AG04450 (cell line): ENCODE results near the gene NAP1L4. TPM values are rescaled to one million over a fixed set of nuclear protein-coding genes. Genes with fewer than 3 reads are reported as not detected.
"Not testable (repeated sequence)": the region's sequence is repeated elsewhere in the genome, so short reads cannot be mapped to it uniquely, and the experiment has no call there.

Experiments used
- CTCF ChIA-PET: fragments of 300-600, 350-600 bp; formaldehyde crosslinking; extraction: SDS; loops from one replicate; lab custom pipeline; 2022; ENCODE audit warnings: antibody characterized with exemption, inconsistent platforms; lab: Charles Lee
- POLR2A ChIA-PET: fragments of 350-600 bp; formaldehyde crosslinking; extraction: SDS; loops from one replicate; lab custom pipeline; 2021; ENCODE audit warnings: antibody characterized with exemption, inconsistent platforms; lab: Yijun Ruan, JAX
- DNase-seq: peaks from one replicate; pipeline ENCODE4 v3.0.0-alpha.2; 2011; ENCODE audit warnings: low read depth, low spot score
- H3K27ac ChIP-seq: one replicate; pipeline ENCODE4 v1.5.1; 2012; ENCODE audit warnings: low read depth, low read length, control low read depth
- H3K27me3 ChIP-seq: one replicate; pipeline ENCODE4 v1.6.0; 2012; ENCODE audit warnings: low read length; ENCODE audit not compliant: control insufficient read depth, insufficient read depth
- H3K4me3 ChIP-seq: 2 replicates; pipeline ENCODE4 v1.5.1; 2011; ENCODE audit warnings: mild to moderate bottlenecking, low read depth, low read length, control low read depth
- H3K9me3 ChIP-seq: 2 replicates; pipeline ENCODE4 v1.5.1; 2012; ENCODE audit warnings: low read length; ENCODE audit not compliant: control insufficient read depth, insufficient read depth
- polyA plus RNA-seq: library from polyadenylated mRNA; depleted of rRNA; stranded (reverse); fragments of >200 nt; gene quantifications from 2 replicates; pipeline ENCODE4 v1.2.3, GENCODE V29; 2011
- TF ChIP-seq, protein P1 (sequence below): IDR thresholded peaks from 2 replicates; pipeline ENCODE4 v1.5.1; 2011; ENCODE audit warnings: low read depth, low read length, control low read depth, inconsistent platforms

The NAP1L4 gene
- polyA plus RNA-seq, 1 experiment: 107 TPM

DNA sequence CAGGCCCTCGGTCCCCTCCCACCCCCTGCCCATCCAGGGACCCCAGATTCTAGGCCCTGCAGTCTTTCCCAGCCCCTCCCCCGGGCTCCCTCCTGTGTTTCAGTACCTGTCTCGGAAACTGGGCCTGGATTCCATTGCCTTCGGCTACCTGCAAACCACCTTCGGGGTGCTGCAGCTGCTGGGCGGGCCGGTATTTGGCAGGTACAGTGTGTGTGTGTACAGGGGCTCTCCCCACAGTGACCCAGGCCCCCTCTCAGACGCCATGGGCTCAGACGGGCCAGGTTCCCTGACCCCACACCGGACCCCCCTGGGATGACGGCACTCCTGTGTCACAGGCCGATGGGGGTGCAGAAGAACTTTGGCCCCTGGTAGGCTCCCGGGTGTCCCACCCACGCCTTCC lies 84.0 kb downstream of the NAP1L4 start:
- Histone ChIP-seq H3K4me3 (no peak overlapping the region), H3K9me3 (peaks cover 4% of the 10 kb centered on the region; the same call in 1 of the 2 replicates), H3K27me3 (no peaks in the 10 kb centered on the region), H3K27ac (no peak overlapping the region)
- CTCF ChIA-PET: no interaction called here
- DNase-seq: no peak
- POLR2A ChIA-PET: no interaction called here
- TF ChIP-seq, protein P1, sequence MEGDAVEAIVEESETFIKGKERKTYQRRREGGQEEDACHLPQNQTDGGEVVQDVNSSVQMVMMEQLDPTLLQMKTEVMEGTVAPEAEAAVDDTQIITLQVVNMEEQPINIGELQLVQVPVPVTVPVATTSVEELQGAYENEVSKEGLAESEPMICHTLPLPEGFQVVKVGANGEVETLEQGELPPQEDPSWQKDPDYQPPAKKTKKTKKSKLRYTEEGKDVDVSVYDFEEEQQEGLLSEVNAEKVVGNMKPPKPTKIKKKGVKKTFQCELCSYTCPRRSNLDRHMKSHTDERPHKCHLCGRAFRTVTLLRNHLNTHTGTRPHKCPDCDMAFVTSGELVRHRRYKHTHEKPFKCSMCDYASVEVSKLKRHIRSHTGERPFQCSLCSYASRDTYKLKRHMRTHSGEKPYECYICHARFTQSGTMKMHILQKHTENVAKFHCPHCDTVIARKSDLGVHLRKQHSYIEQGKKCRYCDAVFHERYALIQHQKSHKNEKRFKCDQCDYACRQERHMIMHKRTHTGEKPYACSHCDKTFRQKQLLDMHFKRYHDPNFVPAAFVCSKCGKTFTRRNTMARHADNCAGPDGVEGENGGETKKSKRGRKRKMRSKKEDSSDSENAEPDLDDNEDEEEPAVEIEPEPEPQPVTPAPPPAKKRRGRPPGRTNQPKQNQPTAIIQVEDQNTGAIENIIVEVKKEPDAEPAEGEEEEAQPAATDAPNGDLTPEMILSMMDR: no peak

DNA sequence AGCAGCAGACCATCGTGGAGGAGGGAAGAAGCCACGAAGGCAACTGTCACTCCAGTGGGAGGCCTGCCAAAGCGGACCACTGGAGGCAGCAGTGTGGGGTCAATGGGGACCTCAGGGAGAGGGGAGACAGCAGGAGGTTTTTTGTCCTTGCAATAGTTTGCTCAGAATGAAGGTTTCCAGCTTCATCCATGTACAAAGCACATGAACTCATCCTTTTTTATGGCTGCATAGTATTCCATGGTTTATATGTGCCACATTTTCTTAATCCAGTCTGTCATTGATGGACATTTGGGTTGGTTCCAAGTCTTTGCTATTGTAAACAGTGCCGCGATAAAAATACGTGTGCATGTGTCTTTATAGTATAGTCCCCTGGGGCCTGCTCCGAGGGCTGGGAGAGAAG lies 86.8 kb downstream of the NAP1L4 start:
- POLR2A ChIA-PET, H3K27ac ChIP-seq, H3K9me3 ChIP-seq, DNase-seq, H3K4me3 ChIP-seq, CTCF ChIA-PET, H3K27me3 ChIP-seq: not testable (repeated sequence)

DNA sequence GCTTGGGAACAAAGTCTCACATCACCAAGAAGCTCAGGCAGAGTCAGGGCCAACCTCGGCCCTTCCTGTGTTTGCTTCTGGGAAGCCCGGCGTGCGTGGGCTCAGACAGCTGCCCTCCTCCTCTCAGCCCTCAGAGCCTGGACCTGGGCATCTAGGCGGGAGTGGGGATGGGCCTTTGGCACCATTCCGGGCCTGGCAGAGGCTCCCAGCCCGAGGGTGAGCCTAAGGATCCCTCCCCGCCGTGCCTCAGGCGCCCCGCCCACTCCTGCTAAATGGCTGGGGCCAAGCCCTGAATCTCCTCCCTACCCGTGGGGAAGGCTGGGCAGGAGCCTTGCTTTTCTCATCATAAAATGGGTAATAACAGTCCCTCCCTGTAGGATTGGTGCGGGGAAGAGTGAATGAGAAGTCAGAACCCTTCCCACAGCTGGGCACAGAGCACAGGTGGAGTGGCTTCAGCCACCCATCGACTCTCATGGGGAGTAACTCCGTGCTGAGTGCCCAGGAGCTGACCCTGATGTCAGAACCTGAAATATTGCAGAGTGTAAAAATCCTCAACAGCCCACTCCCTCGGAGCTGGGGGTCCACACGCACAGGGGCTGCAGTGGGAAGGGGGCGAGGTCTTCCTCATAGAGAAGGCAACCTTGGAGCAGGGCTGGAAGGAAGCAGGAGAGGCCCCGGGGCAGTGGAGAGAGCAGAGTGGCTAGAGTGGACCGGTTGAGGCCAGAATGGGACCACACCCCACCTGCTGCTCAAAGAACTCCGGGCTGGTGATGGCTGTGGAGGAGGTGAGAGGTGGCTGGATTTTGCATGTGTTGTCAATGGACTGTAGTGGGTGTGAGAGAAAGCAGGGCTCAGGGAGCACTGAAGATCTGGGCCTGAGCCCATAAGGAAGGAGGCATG lies 87.7 kb downstream of the NAP1L4 start:
- no peak overlapping the region for H3K4me3 ChIP-seq
- no peaks in the 10 kb centered on the region for H3K27me3 ChIP-seq
- TF ChIP-seq, protein P1: no peak
- H3K9me3 ChIP-seq: peaks cover 5% of the 10 kb centered on the region; the same call in 1 of the 2 replicates
- H3K27ac ChIP-seq: no peak overlapping the region
- no peak for DNase-seq
- ChIA-PET CTCF (interaction anchor here (2.0 to 2.4 kb wide), 2 partner anchors 12 to 15 kb away, joined by 6 to 13 read pairs; no protein-coding TSS in a partner anchor), POLR2A (no interaction called here)

DNA sequence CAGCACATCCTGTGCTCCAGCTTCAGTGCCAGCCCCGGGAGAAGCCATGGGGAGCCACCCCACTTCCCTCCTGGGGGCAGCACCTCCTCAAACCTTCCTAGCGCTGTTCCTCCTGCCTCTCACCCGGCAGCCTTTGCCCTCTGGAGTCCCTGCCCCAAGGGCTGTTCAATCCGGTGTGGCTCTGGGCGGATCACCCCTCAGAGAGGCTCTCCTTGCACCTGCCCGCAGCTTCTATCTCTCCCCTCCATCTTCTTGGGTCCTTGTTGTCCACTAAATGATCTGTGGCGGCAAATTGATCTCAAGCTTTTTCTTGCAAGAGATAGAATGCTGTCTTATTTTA lies 88.5 kb downstream of the NAP1L4 start:
- H3K27ac ChIP-seq: no peak overlapping the region
- TF ChIP-seq, protein P1: no peak
- no peak for DNase-seq
- no peak overlapping the region for H3K4me3 ChIP-seq
- ChIA-PET POLR2A (interaction anchor here (2.3 kb wide), 1 partner anchor 26 kb away, joined by 13 read pairs; the partner anchor contains the start of gene PHLDA2), CTCF (interaction anchor here (1.3 to 2.4 kb wide), 3 partner anchors 11 to 16 kb away, joined by 4 to 13 read pairs (median 6); no protein-coding TSS in a partner anchor)
- H3K27me3 ChIP-seq: no peaks in the 10 kb centered on the region
- peaks cover 7% of the 10 kb centered on the region; the same call in 1 of the 2 replicates for H3K9me3 ChIP-seq

DNA sequence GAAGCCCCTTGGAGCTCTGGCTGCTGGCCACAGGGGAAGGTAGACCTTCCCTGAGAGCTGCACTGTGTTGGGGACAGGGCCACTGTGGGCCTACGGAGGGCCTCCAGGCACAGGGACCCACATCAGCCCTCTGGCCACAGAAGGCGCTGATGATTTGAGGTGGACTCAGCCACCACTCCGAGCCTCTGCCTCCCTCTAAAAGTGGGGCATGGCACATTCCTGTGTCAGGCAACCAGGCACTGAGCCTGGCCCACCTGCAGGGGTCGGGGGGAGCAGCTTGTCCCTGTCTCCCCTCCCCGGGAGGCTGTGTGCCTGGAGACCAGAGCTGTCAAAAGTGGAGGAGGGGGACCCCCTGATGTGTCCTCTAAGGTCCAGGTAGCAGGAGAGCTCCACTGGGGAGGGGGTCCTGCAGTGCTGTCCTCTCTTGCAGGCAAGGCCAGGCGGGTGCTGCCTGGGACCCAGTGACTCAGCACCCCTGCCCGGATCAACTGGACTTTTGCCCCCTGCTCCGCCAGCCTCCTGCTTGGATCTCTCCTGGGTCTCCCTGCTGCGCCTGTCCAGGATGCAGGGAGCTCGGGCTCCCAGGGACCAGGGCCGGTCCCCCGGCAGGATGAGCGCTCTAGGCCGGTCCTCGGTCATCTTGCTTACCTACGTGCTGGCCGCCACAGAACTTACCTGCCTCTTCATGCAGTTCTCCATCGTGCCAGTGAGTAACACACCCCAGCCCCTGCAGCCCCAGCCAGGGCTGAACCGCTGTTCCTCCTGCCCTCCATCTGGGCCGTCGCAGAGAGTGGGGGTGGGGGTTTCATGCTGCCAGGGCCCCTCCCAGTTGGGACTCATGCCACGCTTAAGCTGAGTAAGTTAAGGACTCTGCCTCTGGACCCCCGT lies 89.1 kb downstream of the NAP1L4 start:
- Histone ChIP-seq H3K27ac (no peak overlapping the region), H3K27me3 (no peaks in the 10 kb centered on the region), H3K4me3 (peak overlapping the region; percentile 80), H3K9me3 (peaks cover 7% of the 10 kb centered on the region; the same call in 1 of the 2 replicates)
- ChIA-PET POLR2A (interaction anchor here (0.5 to 2.3 kb wide), 3 partner anchors 9 to 27 kb away, joined by 3 to 13 read pairs (median 3); partner anchors contain the start of gene PHLDA2), CTCF (interaction anchor here (0.6 to 2.4 kb wide), 5 partner anchors 11 to 372 kb away, joined by 3 to 13 read pairs (median 4); no protein-coding TSS in a partner anchor)
- TF ChIP-seq, protein P1: no peak
- DNase-seq: no peak
